ENCODE data around the gene CELSR1.

CELSR1 gene

DNA sequence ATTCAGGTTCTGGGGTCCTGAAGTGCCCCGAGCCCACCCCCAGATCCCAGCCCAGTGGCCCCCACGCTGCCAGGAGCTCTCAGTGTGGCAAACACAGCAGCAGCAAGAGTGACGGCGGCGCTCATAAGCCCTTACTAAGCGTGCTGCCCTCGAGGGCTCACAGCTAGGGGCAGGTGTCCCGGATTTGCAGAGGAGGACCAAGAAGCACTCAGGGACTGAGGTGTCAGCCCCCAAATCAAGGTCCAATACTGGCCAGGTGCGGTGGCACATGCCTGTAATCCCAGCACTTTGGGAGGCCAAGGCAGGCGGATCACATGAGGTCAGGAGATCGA is 25.4 kb downstream of the CELSR1 start:
- TF ChIP-seq, protein P1, sequence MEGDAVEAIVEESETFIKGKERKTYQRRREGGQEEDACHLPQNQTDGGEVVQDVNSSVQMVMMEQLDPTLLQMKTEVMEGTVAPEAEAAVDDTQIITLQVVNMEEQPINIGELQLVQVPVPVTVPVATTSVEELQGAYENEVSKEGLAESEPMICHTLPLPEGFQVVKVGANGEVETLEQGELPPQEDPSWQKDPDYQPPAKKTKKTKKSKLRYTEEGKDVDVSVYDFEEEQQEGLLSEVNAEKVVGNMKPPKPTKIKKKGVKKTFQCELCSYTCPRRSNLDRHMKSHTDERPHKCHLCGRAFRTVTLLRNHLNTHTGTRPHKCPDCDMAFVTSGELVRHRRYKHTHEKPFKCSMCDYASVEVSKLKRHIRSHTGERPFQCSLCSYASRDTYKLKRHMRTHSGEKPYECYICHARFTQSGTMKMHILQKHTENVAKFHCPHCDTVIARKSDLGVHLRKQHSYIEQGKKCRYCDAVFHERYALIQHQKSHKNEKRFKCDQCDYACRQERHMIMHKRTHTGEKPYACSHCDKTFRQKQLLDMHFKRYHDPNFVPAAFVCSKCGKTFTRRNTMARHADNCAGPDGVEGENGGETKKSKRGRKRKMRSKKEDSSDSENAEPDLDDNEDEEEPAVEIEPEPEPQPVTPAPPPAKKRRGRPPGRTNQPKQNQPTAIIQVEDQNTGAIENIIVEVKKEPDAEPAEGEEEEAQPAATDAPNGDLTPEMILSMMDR (IDR thresholded peaks at IDR 0.05; ENCODE audit: insufficient read depth, low read depth, low read length, missing control alignments) = no peak
- no peak overlapping the region for H3K4me3 ChIP-seq (ENCODE audit: low read length)
- no peak for DNase-seq (ENCODE audit: low read depth)

DNA sequence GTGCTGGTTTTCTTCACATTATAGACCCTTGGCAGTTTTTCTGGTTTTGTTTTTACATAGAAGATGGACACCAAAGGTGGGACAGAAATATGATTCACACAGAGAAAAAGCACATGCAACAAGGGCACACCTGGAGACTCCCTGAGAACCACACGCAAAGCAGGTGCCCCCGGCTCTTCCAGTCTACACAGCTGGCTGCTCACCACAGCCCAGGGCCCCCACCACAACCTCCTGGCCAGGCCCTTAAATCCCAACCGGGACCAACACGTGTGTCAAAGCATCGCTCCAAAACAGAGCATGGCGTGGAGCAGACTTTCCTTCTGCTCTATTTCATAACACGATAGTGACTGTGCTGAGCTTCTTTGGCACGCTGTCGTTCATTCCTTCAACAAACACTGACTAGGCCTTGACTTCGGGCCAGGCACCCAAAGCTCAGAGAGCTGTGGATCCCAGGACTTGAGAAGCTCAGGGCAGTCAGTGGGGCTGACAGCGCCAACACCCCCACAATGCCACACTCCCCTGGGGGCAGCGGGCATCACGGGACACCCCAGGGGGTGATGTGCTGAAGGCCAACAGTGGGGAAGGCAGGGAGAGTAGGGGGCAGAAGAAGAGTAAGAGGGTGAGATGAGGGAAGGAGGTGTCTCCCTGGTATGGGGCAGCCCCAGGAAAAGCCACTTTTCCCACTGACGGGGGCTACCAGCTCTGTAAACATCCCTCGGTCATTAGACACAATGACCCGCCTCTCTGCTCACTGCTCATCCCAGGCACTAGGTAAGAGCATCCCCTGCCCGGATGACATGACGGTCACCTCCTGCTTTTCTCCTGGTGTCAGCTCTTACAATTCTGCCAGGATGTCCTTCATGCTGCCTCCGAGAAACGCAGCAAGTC is 26.0 kb downstream of the CELSR1 start:
- H3K4me3 ChIP-seq (ENCODE audit: low read length) = no peak overlapping the region
- DNase-seq (ENCODE audit: low read depth) = no peak
- TF ChIP-seq, protein P1 (IDR thresholded peaks at IDR 0.05; ENCODE audit: insufficient read depth, low read depth, low read length, missing control alignments) = no peak

DNA sequence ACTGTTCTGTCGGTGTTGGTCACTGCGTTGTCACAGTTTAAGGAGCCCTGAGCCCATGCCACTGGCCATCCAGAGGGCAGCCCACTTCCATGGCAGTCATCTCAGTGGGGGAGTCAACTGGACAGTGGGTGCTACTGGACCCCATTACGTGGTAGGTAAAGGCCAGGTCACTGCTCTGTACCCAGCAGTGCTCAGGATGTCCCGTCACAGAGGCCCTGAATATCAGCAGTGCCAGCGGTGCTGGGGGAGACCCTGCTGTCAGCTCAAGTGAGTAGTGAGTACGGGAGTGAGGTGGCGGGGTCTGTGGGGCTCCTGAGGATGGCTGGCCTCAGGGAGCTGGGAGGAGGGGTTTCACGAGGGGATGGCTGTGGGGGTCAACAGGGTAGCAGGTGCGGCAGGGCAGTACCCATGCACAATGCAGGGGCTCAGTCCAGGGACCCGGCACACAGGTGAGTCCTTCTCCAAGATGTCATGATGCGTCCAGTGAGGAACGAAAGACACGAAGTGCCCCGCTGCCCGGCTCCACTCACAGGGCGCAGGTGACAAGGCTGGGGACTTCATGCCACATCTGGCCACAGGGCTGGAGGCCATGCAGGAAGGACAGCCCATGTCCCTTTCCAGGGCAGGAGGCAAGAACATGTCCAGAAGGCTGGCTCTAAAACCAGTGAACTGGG is 27.9 kb downstream of the CELSR1 start:
- TF ChIP-seq, protein P1 (IDR thresholded peaks at IDR 0.05; ENCODE audit: insufficient read depth, low read depth, low read length, missing control alignments) = no peak
- DNase-seq (ENCODE audit: low read depth) = no peak
- no peak overlapping the region for H3K4me3 ChIP-seq (ENCODE audit: low read length)

DNA sequence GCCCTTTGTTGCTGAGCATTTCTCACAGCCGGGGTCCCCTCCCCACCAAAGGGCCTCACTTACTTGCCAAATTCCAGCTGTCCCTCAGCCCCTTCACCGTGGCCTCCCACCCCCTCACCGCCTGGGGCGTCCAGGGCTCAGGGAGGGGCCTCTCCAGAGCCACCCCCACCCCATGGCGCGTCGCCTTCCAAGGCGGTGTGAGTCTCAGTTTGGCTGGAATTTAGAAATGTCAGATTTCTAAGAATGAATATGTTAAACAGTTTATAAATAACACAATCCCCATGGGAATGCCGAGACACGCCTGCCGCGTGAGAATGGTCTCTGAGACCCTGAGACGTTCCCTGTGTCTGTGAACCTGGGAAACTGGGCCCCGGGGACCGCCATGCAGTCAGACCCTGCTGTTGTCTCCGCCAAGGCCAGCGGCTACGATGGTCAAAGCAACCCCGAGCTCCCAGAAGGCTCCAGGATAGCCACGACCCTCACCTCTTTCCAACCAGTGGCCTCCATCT is 28.9 kb downstream of the CELSR1 start:
- no peak overlapping the region for H3K4me3 ChIP-seq (ENCODE audit: low read length)
- TF ChIP-seq, protein P1 (IDR thresholded peaks at IDR 0.05; ENCODE audit: insufficient read depth, low read depth, low read length, missing control alignments) = no peak
- DNase-seq (ENCODE audit: low read depth) = no peak

DNA sequence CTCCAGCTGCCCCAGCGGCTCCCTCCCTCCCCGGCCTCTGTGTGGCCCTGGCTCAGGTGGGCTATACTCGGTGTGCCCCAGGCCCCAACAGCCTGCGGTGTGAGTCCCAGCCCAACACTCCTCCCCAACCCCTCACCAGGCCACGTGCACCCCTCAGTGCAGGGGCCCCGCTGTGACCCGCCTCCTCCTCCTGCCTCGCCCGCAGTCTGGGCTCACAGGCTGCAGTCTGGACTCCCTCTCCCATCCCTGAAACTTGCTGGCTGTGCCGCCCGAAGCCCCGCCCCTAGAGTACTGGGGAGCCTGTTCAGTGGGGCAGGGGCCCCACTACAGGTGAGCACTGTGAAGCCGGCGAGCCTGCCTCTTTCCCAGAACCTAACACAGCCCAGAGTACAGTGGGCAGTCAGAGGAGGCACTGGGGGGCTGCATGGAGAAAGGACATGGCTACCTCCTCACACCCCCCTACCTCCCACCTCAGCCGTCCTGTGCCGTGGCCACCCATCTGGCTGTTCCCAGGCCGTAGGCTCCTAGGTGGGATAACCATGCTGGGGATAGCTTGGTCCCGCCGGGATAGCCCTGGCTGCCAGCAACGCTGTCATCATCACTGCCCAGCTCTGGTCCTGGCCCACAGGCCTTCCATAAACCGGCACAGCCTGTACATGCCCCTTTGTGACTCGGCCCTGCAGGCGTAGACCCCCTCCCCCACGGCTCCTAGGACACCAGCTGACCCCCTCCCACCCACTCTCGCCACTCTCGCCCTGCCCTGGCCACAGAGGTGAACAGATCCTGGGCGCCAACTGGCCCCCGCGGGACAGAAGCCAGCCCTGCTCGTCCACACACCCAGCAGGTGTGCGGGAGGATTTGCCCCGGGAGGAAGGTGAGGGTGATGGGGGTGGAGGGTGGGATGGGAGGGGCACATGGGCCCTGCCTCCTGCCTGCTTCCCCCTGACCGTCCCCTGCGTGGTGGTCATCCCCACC is 29.7 kb downstream of the CELSR1 start:
- TF ChIP-seq, protein P1 (IDR thresholded peaks at IDR 0.05; ENCODE audit: insufficient read depth, low read depth, low read length, missing control alignments) = no peak
- DNase-seq (ENCODE audit: low read depth) = no peak
- H3K4me3 ChIP-seq (ENCODE audit: low read length) = no peak overlapping the region

DNA sequence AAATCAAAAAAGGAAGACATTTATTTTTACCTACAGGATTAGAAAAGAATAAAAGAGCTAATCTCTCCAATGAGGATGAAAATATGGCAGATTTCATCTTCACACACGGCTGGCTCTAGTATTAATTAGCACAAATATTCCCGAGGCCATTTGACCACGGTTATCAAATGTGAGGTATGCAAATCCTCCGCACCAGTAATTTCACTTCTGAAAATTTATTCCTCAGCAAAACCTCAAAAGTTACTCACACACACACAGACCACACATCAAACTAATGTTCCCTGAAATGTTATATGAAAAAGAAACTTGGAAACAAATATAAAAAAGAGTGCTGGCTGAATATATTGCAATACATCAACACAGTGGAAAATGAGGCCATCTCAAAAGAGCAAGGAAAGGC is 32.8 kb downstream of the CELSR1 start:
- no peak for DNase-seq (ENCODE audit: low read depth)
- TF ChIP-seq, protein P1 (IDR thresholded peaks at IDR 0.05; ENCODE audit: insufficient read depth, low read depth, low read length, missing control alignments) = no peak
- no peak overlapping the region for H3K4me3 ChIP-seq (ENCODE audit: low read length)
